Neuronal stem cell (in vitro differentiated cells): ENCODE measurements around the gene PYGO2. TPM values are rescaled to one million over a fixed set of nuclear protein-coding genes. Genes with fewer than 3 reads are reported as not detected.

Experiments
- small RNA-seq: library from polyadenylated mRNA; stranded (forward); fragments of <200 nt; extraction: miRNeasy Mini kit (QIAGEN cat#:217004); gene quantifications from one replicate; pipeline ENCODE3, GENCODE V24; 2013; ENCODE audit not compliant: insufficient read depth

The PYGO2 gene

Small RNA genes within 50 kb of the gene (small RNA-seq; reads per million reads assigned to genes)
- gene MIR4258 (not detected), gene RF00017 (not detected)
